ENCODE data around the gene MYMK.

The MYMK gene

GRCh38 chr9:133472753-133473378 is 51.9 kb downstream of the MYMK start:
- peaks cover 11% of the 10 kb centered on the region for H3K36me3 ChIP-seq (ENCODE audit: control insufficient read depth, low read depth, low read length)
- no peak overlapping the region for H3K27ac ChIP-seq (ENCODE audit: low read length)
- H3K27me3 ChIP-seq (ENCODE audit: control insufficient read depth, insufficient read depth, low read length), result no peaks in the 10 kb centered on the region
- H3K9ac ChIP-seq (ENCODE audit: low read length), result no peak overlapping the region
- H3K4me3 ChIP-seq (ENCODE audit: low read length), result no peak overlapping the region
- H3K4me1 ChIP-seq (ENCODE audit: control insufficient read depth, low read depth, low read length), result peaks cover 2% of the 10 kb centered on the region
- no peaks in the 10 kb centered on the region for H3K9me3 ChIP-seq (ENCODE audit: control insufficient read depth, low read depth, low read length)

GRCh38 chr9:133472277-133472645 is 52.5 kb downstream of the MYMK start:
- H3K4me3 ChIP-seq (ENCODE audit: low read length), result no peak overlapping the region
- no peak overlapping the region for H3K27ac ChIP-seq (ENCODE audit: low read length)
- no peak overlapping the region for H3K9ac ChIP-seq (ENCODE audit: low read length)
- H3K9me3 ChIP-seq (ENCODE audit: control insufficient read depth, low read depth, low read length), result no peaks in the 10 kb centered on the region
- peaks cover 11% of the 10 kb centered on the region for H3K36me3 ChIP-seq (ENCODE audit: control insufficient read depth, low read depth, low read length)
- H3K27me3 ChIP-seq (ENCODE audit: control insufficient read depth, insufficient read depth, low read length), result no peaks in the 10 kb centered on the region
- no peaks in the 10 kb centered on the region for H3K4me1 ChIP-seq (ENCODE audit: control insufficient read depth, low read depth, low read length)

GRCh38 chr9:133471551-133472276 is 53.0 kb downstream of the MYMK start:
- H3K4me1 ChIP-seq (ENCODE audit: control insufficient read depth, low read depth, low read length), result no peaks in the 10 kb centered on the region
- H3K36me3 ChIP-seq (ENCODE audit: control insufficient read depth, low read depth, low read length), result peaks cover 11% of the 10 kb centered on the region
- no peak overlapping the region for H3K4me3 ChIP-seq (ENCODE audit: low read length)
- H3K27ac ChIP-seq (ENCODE audit: low read length), result no peak overlapping the region
- H3K9me3 ChIP-seq (ENCODE audit: control insufficient read depth, low read depth, low read length), result no peaks in the 10 kb centered on the region
- H3K27me3 ChIP-seq (ENCODE audit: control insufficient read depth, insufficient read depth, low read length), result no peaks in the 10 kb centered on the region
- H3K9ac ChIP-seq (ENCODE audit: low read length), result no peak overlapping the region

- H3K4me1 ChIP-seq (ENCODE audit: control insufficient read depth, low read depth, low read length), result no peaks in the 10 kb centered on the region
- peaks cover 11% of the 10 kb centered on the region for H3K36me3 ChIP-seq (ENCODE audit: control insufficient read depth, low read depth, low read length)
- H3K27me3 ChIP-seq (ENCODE audit: control insufficient read depth, insufficient read depth, low read length), result no peaks in the 10 kb centered on the region
- H3K9ac ChIP-seq (ENCODE audit: low read length), result no peak overlapping the region
- no peak overlapping the region for H3K27ac ChIP-seq (ENCODE audit: low read length)
- H3K4me3 ChIP-seq (ENCODE audit: low read length), result no peak overlapping the region
- H3K9me3 ChIP-seq (ENCODE audit: control insufficient read depth, low read depth, low read length), result no peaks in the 10 kb centered on the region
Measured at GRCh38 chr9:133470988-133471387, 53.8 kb downstream of the MYMK start.

- Histone ChIP-seq H3K27ac (ENCODE audit: low read length) (no peak overlapping the region), H3K9me3 (ENCODE audit: control insufficient read depth, low read depth, low read length) (no peaks in the 10 kb centered on the region), H3K4me1 (ENCODE audit: control insufficient read depth, low read depth, low read length) (no peaks in the 10 kb centered on the region), H3K36me3 (ENCODE audit: control insufficient read depth, low read depth, low read length) (peaks cover 11% of the 10 kb centered on the region), H3K27me3 (ENCODE audit: control insufficient read depth, insufficient read depth, low read length) (no peaks in the 10 kb centered on the region), H3K9ac (ENCODE audit: low read length) (no peak overlapping the region), H3K4me3 (ENCODE audit: low read length) (no peak overlapping the region)
Measured at GRCh38 chr9:133470427-133470924, 54.3 kb downstream of the MYMK start.

- Histone ChIP-seq H3K9me3 (ENCODE audit: control insufficient read depth, low read depth, low read length) (no peaks in the 10 kb centered on the region), H3K4me1 (ENCODE audit: control insufficient read depth, low read depth, low read length) (no peaks in the 10 kb centered on the region), H3K4me3 (ENCODE audit: low read length) (no peak overlapping the region), H3K27ac (ENCODE audit: low read length) (no peak overlapping the region), H3K9ac (ENCODE audit: low read length) (no peak overlapping the region), H3K36me3 (ENCODE audit: control insufficient read depth, low read depth, low read length) (peaks cover 4% of the 10 kb centered on the region), H3K27me3 (ENCODE audit: control insufficient read depth, insufficient read depth, low read length) (no peaks in the 10 kb centered on the region)
Measured at GRCh38 chr9:133468777-133469421, 55.9 kb downstream of the MYMK start.

GRCh38 chr9:133468374-133468773 is 56.4 kb downstream of the MYMK start:
- Histone ChIP-seq H3K9ac (ENCODE audit: low read length) (no peak overlapping the region), H3K27ac (ENCODE audit: low read length) (no peak overlapping the region), H3K4me1 (ENCODE audit: control insufficient read depth, low read depth, low read length) (no peaks in the 10 kb centered on the region), H3K36me3 (ENCODE audit: control insufficient read depth, low read depth, low read length) (peaks cover 4% of the 10 kb centered on the region), H3K9me3 (ENCODE audit: control insufficient read depth, low read depth, low read length) (no peaks in the 10 kb centered on the region), H3K4me3 (ENCODE audit: low read length) (no peak overlapping the region), H3K27me3 (ENCODE audit: control insufficient read depth, insufficient read depth, low read length) (no peaks in the 10 kb centered on the region)

- H3K9me3 ChIP-seq (ENCODE audit: control insufficient read depth, low read depth, low read length), result no peaks in the 10 kb centered on the region
- H3K27ac ChIP-seq (ENCODE audit: low read length), result no peak overlapping the region
- no peaks in the 10 kb centered on the region for H3K4me1 ChIP-seq (ENCODE audit: control insufficient read depth, low read depth, low read length)
- H3K27me3 ChIP-seq (ENCODE audit: control insufficient read depth, insufficient read depth, low read length), result no peaks in the 10 kb centered on the region
- H3K4me3 ChIP-seq (ENCODE audit: low read length), result no peak overlapping the region
- H3K36me3 ChIP-seq (ENCODE audit: control insufficient read depth, low read depth, low read length), result no peaks in the 10 kb centered on the region
- no peak overlapping the region for H3K9ac ChIP-seq (ENCODE audit: low read length)
Measured at GRCh38 chr9:133467101-133467500, 57.7 kb downstream of the MYMK start.

GRCh38 chr9:133465984-133466383 is 58.8 kb downstream of the MYMK start:
- no peaks in the 10 kb centered on the region for H3K9me3 ChIP-seq (ENCODE audit: control insufficient read depth, low read depth, low read length)
- H3K27me3 ChIP-seq (ENCODE audit: control insufficient read depth, insufficient read depth, low read length), result no peaks in the 10 kb centered on the region
- peaks cover 2% of the 10 kb centered on the region for H3K4me1 ChIP-seq (ENCODE audit: control insufficient read depth, low read depth, low read length)
- no peak overlapping the region for H3K4me3 ChIP-seq (ENCODE audit: low read length)
- no peak overlapping the region for H3K9ac ChIP-seq (ENCODE audit: low read length)
- no peaks in the 10 kb centered on the region for H3K36me3 ChIP-seq (ENCODE audit: control insufficient read depth, low read depth, low read length)
- no peak overlapping the region for H3K27ac ChIP-seq (ENCODE audit: low read length)

- Histone ChIP-seq H3K4me1 (ENCODE audit: control insufficient read depth, low read depth, low read length) (peaks cover 4% of the 10 kb centered on the region), H3K9me3 (ENCODE audit: control insufficient read depth, low read depth, low read length) (no peaks in the 10 kb centered on the region), H3K36me3 (ENCODE audit: control insufficient read depth, low read depth, low read length) (no peaks in the 10 kb centered on the region), H3K27ac (ENCODE audit: low read length) (no peak overlapping the region), H3K4me3 (ENCODE audit: low read length) (no peak overlapping the region), H3K9ac (ENCODE audit: low read length) (no peak overlapping the region), H3K27me3 (ENCODE audit: control insufficient read depth, insufficient read depth, low read length) (no peaks in the 10 kb centered on the region)
Measured at GRCh38 chr9:133464638-133465037, 60.1 kb downstream of the MYMK start.

Measured in iPS-18a (cell line).